K562 (cell line): ENCODE data around the gene KIZ. TPM values are rescaled to one million over a fixed set of nuclear protein-coding genes. Genes with fewer than 3 reads are reported as not detected.

ENCODE experiments used
- ATAC-seq: fragments of 200-7000 bp; cut with Tn5 transposase; 3 replicates; pipeline ENCODE4 v1.9.1; 2020; ENCODE audit warnings: moderate library complexity
- BruUV-seq: library from RNA; stranded (reverse); fragments of 400-500 nt; replicated peaks from 2 replicates; lab custom pipeline; 2021; lab: Mats Ljungman, UMichigan
- CTCF ChIA-PET: fragments of 300-600 bp; formaldehyde crosslinking; extraction: SDS; loops from one replicate; lab custom pipeline; 2021; ENCODE audit warnings: low intra/inter-chr PET ratio; lab: Yijun Ruan, JAX
- POLR2A ChIA-PET: fragments of 300-600, 350-650 bp; sonication (Branson Sonifier 250); formaldehyde crosslinking; extraction: SDS; loops from one replicate; lab custom pipeline; 2021; ENCODE audit warnings: antibody characterized with exemption, inconsistent platforms; lab: Yijun Ruan, JAX
- DNase-seq, 4 experiments: peaks; one replicate each; pipeline versions ENCODE4 v3.0.0 to v3.0.0-alpha.2; 2011 to 2018; ENCODE audit warnings: low spot score in 3 of 4, mixed read lengths in 3 of 4; ENCODE audit errors: extremely low read depth in 1 of 4
- FAIRE-seq: peaks from 2 replicates; lab custom pipeline; 2011; peaks lifted over from hg19 to GRCh38; lab: Jason Lieb, UNC
- H2AFZ ChIP-seq: 2 replicates; pipeline ENCODE4 v1.6.0; 2011; ENCODE audit warnings: low read depth, low read length, control low read depth, inconsistent platforms
- H3K27ac ChIP-seq: fragments of 200-600 bp; 3 replicates; pipeline ENCODE4 v1.8.0; 2011; ENCODE audit warnings: low read depth, mild to moderate bottlenecking, control low read depth, inconsistent platforms, low read length, moderate library complexity, mixed read lengths; ENCODE audit errors: extremely low read depth
- H3K27me3 ChIP-seq, 2 experiments: fragments of 300-600 bp in 1 of 2; 2 replicates in 1 of 2; 3 replicates in 1 of 2; pipeline versions ENCODE4 v1.6.0 to v1.8.0; 2011; ENCODE audit warnings: inconsistent platforms in 2 of 2, low read length in 2 of 2, mild to moderate bottlenecking in 1 of 2, mixed read lengths in 1 of 2, moderate library complexity in 1 of 2; ENCODE audit not compliant: control insufficient read depth in 2 of 2, insufficient read depth in 2 of 2
- H3K36me3 ChIP-seq: fragments of 300-600 bp; 3 replicates; pipeline ENCODE4 v1.8.0; 2011; ENCODE audit warnings: mild to moderate bottlenecking, low read length, inconsistent platforms; ENCODE audit not compliant: control insufficient read depth, insufficient read depth
- H3K4me1 ChIP-seq, 2 experiments: fragments of 200-600 bp in 1 of 2; replicated peaks in 1 of 2; 2 replicates in 1 of 2; 3 replicates in 1 of 2; pipeline versions ENCODE4 v1.5.1 to v1.8.0; 2011; ENCODE audit warnings: inconsistent platforms in 2 of 2, low read length in 2 of 2, mild to moderate bottlenecking in 1 of 2, mixed read lengths in 1 of 2, moderate library complexity in 1 of 2; ENCODE audit not compliant: control insufficient read depth in 2 of 2, insufficient read depth in 2 of 2
- H3K4me2 ChIP-seq: 2 replicates; pipeline ENCODE4 v1.6.1; 2011; ENCODE audit warnings: low read length, control low read depth, inconsistent platforms, mixed read lengths; ENCODE audit not compliant: insufficient read depth
- H3K4me3 ChIP-seq: fragments of 200-600 bp; sonication (generic), shearing (Covaris generic); 2 replicates; pipeline ENCODE4 v1.5.1; 2016; ENCODE audit warnings: control low read depth, inconsistent platforms
- H3K79me2 ChIP-seq: fragments of 200-600 bp; 3 replicates; pipeline ENCODE4 v1.8.0; 2011; ENCODE audit warnings: low read length, inconsistent platforms; ENCODE audit not compliant: control insufficient read depth, insufficient read depth
- H3K9ac ChIP-seq, 2 experiments: 2 replicates each; pipeline versions ENCODE4 v1.6.0 to v1.6.1; 2011; ENCODE audit warnings: low read depth in 2 of 2, low read length in 2 of 2, control low read depth in 1 of 2, inconsistent platforms in 1 of 2, mild to moderate bottlenecking in 1 of 2, mixed read lengths in 1 of 2; ENCODE audit not compliant: insufficient read depth in 1 of 2
- H3K9me1 ChIP-seq: one replicate; pipeline ENCODE4 v1.6.0; 2011; ENCODE audit warnings: inconsistent platforms, mild to moderate bottlenecking, low read length, moderate library complexity; ENCODE audit not compliant: control insufficient read depth, insufficient read depth
- H3K9me3 ChIP-seq: replicated peaks from 2 replicates; pipeline ENCODE4 v1.5.1; 2011; ENCODE audit warnings: low read depth, low read length, inconsistent platforms; ENCODE audit not compliant: control insufficient read depth, insufficient read depth
- H4K20me1 ChIP-seq: replicated peaks from 2 replicates; pipeline ENCODE4 v1.6.1; 2011; ENCODE audit warnings: low read length, inconsistent platforms, mixed read lengths; ENCODE audit not compliant: control insufficient read depth, insufficient read depth
- HDAC1 ChIP-seq, 2 experiments: fragments of 450-650 bp; IDR thresholded peaks; 2 replicates each; pipeline ENCODE4 v1.6.1; 2016 to 2017; ENCODE audit warnings: inconsistent platforms in 1 of 2, mild to moderate bottlenecking in 1 of 2, moderate library complexity in 1 of 2
- MCM2 ChIP-seq: fragments of 450-650 bp; IDR thresholded peaks from 2 replicates; pipeline ENCODE4 v1.6.1; 2017; ENCODE audit warnings: low read depth, mild to moderate bottlenecking
- PPARD ChIP-seq: fragments of 250-450 bp; sonication (Bioruptor Pico); IDR thresholded peaks from 2 replicates; pipeline ENCODE4 v1.8.0; 2022; ENCODE audit warnings: inconsistent platforms, mild to moderate bottlenecking, moderate library complexity
- ZNF316 ChIP-seq: fragments of 450-650 bp; IDR thresholded peaks from 2 replicates; pipeline ENCODE4 v1.6.1; 2016
- ZNF449 ChIP-seq: fragments of 250-450 bp; sonication (Bioruptor Pico); IDR thresholded peaks from 2 replicates; pipeline ENCODE4 v1.8.0; 2022; ENCODE audit warnings: moderate library complexity, mild to moderate bottlenecking, inconsistent platforms
- WGBS: fragments of 100-300 bp; shearing (Covaris generic); methylation state at CpG from one replicate; pipeline ENCODE4 v1.1.6; 2016; ENCODE audit warnings: low coverage, mixed read lengths; ENCODE audit not compliant: insufficient coverage; ENCODE audit errors: missing lambda C conversion rate; 5-methylcytosine and 5-hydroxymethylcytosine counted together
- in situ Hi-C: fragments of 300-500 bp; cut with MboI; formaldehyde crosslinking; loops from 4 replicates; pipeline ENCODE4 v1.15.0; 2018; ENCODE audit warnings: inconsistent platforms, mixed read lengths
- intact Hi-C: fragments of 100-400 bp; cut with micrococcal nuclease; formaldehyde crosslinking; loops from 2 replicates; pipeline ENCODE4 v1.14.2; 2022
- polyA plus RNA-seq, 8 experiments: library from polyadenylated mRNA; depleted of rRNA in 4 of 8; stranded (reverse) in 5 of 8; unstranded in 3 of 8; fragments of >200 nt; fragmentation: Nextera tagmentation in 2 of 8; fragmentation: Illumina TruSeq in 1 of 8; extraction: Ambion mirVana in 2 of 8; extraction: Trizol in 1 of 8; gene quantifications; 2 replicates each; pipeline versions ENCODE4 v1.2.1 to v1.2.3, GENCODE V29; 2011 to 2014; ENCODE audit warnings: inconsistent platforms in 1 of 8, missing spikeins in 1 of 8
- total RNA-seq, 7 experiments: library from RNA; depleted of rRNA in 6 of 7; stranded (reverse); fragments of >200 nt in 6 of 7; fragmentation: Illumina TruSeq in 2 of 7; extraction: Trizol in 2 of 7; gene quantifications; 2 replicates each; pipeline versions ENCODE4 v1.2.1 to v1.2.3, GENCODE V29; 2011 to 2021; ENCODE audit warnings: low replicate concordance in 1 of 7
- TF ChIP-seq, protein P1 (sequence below), 2 experiments: fragments of 450-650 bp; IDR thresholded peaks; 2 replicates each; pipeline ENCODE4 v1.6.1; 2016

The KIZ gene
- total and polyA plus RNA-seq, 9 of the 15 experiments (the other 6 are each of a cell fraction or from before 2014, with no cell fraction given) = 4.9 to 21.1 (median 13.5) TPM

GRCh38 chr20:21185849-21186248, 60.0 kb downstream of the KIZ start:
- ChIA-PET POLR2A (no interaction called here), CTCF (no interaction called here)
- H3K36me3 ChIP-seq = no peaks in the 10 kb centered on the region
- H3K4me2 ChIP-seq = no peak overlapping the region
- WGBS = 59% methylated on average over 5 of the region's 5 CpGs
- no peak overlapping the region for H2AFZ ChIP-seq
- no TSS peak for BruUV-seq
- TF ChIP-seq MCM2 = no peak
- TF ChIP-seq ZNF316 = peak; percentile 19; the same call in 1 of the 2 replicates
- TF ChIP-seq PPARD (CRISPR knock-in tag) = no peak
- in situ Hi-C loops = no loop called here
- no peak overlapping the region for H3K9ac ChIP-seq
- ATAC-seq = no peak
- no peaks in the 10 kb centered on the region for H3K79me2 ChIP-seq
- H3K27ac ChIP-seq = no peak overlapping the region
- DNase-seq = no peak
- H3K4me3 ChIP-seq = no peak overlapping the region
- H4K20me1 ChIP-seq = no peaks in the 10 kb centered on the region
- no peaks in the 10 kb centered on the region; a peak in 1 of 5 replicates for H3K4me1 ChIP-seq
- no peaks in the 10 kb centered on the region for H3K27me3 ChIP-seq
- H3K9me1 ChIP-seq = no peaks in the 10 kb centered on the region
- no peak for FAIRE-seq
- intact Hi-C loops = no loop called here
- no peaks in the 10 kb centered on the region for H3K9me3 ChIP-seq

DNA sequence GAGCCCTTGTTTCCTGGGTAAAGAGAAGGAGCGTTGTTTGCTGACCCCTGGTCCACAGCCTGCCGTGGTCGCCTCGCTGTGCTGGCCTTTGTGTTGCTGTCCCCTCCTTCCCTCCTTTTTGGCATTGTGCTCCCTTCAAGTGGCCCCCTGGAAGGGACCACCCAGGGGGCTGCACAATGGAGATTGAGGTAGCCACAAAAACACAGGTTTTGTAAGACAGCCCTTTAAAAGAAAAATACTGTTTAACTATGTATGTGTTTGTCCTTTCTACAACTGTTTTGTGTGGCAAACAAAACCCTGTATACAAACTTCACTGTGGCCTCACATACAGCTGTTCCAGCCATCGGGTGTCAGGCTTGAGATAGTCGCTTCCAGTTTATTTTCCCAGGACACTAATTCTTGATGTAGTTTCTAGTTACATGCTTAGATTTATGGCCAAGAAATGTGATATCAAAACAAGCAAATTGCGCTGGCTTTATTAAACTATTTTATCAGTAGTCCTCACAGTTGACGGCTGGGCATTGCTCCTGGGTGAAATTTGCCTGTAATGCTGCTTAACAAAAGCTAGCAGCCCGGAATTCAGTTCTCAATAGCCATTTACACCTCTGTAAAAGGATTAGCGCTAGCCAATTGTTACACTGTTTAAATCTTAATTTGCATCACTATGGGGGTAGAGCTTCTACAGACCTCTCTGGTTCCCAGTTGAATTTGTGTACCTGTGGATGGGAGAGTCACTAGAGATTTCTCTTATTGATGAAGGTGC, 64.1 kb downstream of the KIZ start:
- no peaks in the 10 kb centered on the region for H3K9me3 ChIP-seq
- H3K9me1 ChIP-seq = no peaks in the 10 kb centered on the region
- no peak overlapping the region for H3K4me3 ChIP-seq
- CTCF ChIA-PET = no interaction called here
- no peaks in the 10 kb centered on the region for H3K36me3 ChIP-seq
- no peak for TF ChIP-seq ZNF449 (CRISPR knock-in tag)
- TF ChIP-seq HDAC1 (IDR thresholded peaks at IDR 0.05) = no peak
- TF ChIP-seq, protein P1, sequence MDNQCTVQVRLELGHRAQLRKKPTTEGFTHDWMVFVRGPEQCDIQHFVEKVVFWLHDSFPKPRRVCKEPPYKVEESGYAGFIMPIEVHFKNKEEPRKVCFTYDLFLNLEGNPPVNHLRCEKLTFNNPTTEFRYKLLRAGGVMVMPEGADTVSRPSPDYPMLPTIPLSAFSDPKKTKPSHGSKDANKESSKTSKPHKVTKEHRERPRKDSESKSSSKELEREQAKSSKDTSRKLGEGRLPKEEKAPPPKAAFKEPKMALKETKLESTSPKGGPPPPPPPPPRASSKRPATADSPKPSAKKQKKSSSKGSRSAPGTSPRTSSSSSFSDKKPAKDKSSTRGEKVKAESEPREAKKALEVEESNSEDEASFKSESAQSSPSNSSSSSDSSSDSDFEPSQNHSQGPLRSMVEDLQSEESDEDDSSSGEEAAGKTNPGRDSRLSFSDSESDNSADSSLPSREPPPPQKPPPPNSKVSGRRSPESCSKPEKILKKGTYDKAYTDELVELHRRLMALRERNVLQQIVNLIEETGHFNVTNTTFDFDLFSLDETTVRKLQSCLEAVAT (IDR thresholded peaks at IDR 0.05) = no peak
- TF ChIP-seq, all 486 proteins: peak for 0
- FAIRE-seq (no peak), DNase-seq (no peak), ATAC-seq (no peak)
- BruUV-seq = no TSS peak
- Histone ChIP-seq H3K9ac (no peak overlapping the region), H3K79me2 (no peaks in the 10 kb centered on the region), H4K20me1 (no peaks in the 10 kb centered on the region), H3K4me1 (no peaks in the 10 kb centered on the region), H3K27ac (no peak overlapping the region), H2AFZ (no peak overlapping the region), H3K27me3 (no peaks in the 10 kb centered on the region), H3K4me2 (no peak overlapping the region)
- 65% methylated on average over 8 of the region's 10 CpGs for WGBS
- POLR2A ChIA-PET = interaction anchor here (0.5 to 0.7 kb wide), 3 partner anchors 18 to 281 kb away, joined by 3 read pairs; no protein-coding TSS in a partner anchor
- in situ Hi-C loops = no loop called here
- intact Hi-C loops = no loop called here
